ENCODE data around the gene ZCRB1. TPM values are rescaled to one million over a fixed set of nuclear protein-coding genes. Genes with fewer than 3 reads are reported as not detected.

The ZCRB1 gene
- total and polyA plus RNA-seq, 2 experiments from 2014 or later = 18.1 to 256 TPM

- H4K20me1 ChIP-seq (replicated peaks; ENCODE audit: insufficient read depth) = peaks cover 6% of the 10 kb centered on the region; the same call in 1 of the 2 replicates
- no peak overlapping the region for H3K4me3 ChIP-seq
- no peak overlapping the region for H2AFZ ChIP-seq
- Mint-ChIP-seq H3K4me3 (no peak overlapping the region), H3K27ac (no peak overlapping the region), H3K36me3 (ENCODE audit: low read depth) (peaks cover 3% of the 10 kb centered on the region; the same call in 2 of the 3 replicates), H3K4me1 (0 out of 3 replicates have a peak, but pooled peaks cover 2% of the 10 kb centered on the region), H3K9me3 (no peaks in the 10 kb centered on the region), H3K27me3 (ENCODE audit: insufficient read depth, low read depth, poor library complexity) (peaks cover 4% of the 10 kb centered on the region)
- H3K4me2 ChIP-seq = no peak overlapping the region
- no peaks in the 10 kb centered on the region for H3K27me3 ChIP-seq (ENCODE audit: insufficient read depth)
- no peak overlapping the region for H3K27ac ChIP-seq (ENCODE audit: low read depth)
- DNase-seq (ENCODE audit: low spot score) = no peak
- no peaks in the 10 kb centered on the region; the same call in 1 of the 2 replicates for H3F3A ChIP-seq (replicated peaks; ENCODE audit: low read depth)
- ATAC-seq = no peak
- H3K79me2 ChIP-seq (replicated peaks; ENCODE audit: insufficient read depth) = peaks cover 8% of the 10 kb centered on the region
- TF ChIP-seq POLR2AphosphoS5 (IDR thresholded peaks at IDR 0.05; ENCODE audit: low read depth) (no peak), ZNF114 (CRISPR knock-in tag; IDR thresholded peaks at IDR 0.05) (no peak)
- H3K4me1 ChIP-seq (ENCODE audit: insufficient read depth) = 0 out of 2 replicates have a peak, but pooled peaks cover 4% of the 10 kb centered on the region
- no peaks in the 10 kb centered on the region for H3K36me3 ChIP-seq (ENCODE audit: insufficient read depth)
- no peaks in the 10 kb centered on the region for H3K9me2 ChIP-seq (ENCODE audit: insufficient read depth)
These were observed 5.1 kb downstream of the ZCRB1 start for GRCh38 chr12:42320796-42321195.

DNA sequence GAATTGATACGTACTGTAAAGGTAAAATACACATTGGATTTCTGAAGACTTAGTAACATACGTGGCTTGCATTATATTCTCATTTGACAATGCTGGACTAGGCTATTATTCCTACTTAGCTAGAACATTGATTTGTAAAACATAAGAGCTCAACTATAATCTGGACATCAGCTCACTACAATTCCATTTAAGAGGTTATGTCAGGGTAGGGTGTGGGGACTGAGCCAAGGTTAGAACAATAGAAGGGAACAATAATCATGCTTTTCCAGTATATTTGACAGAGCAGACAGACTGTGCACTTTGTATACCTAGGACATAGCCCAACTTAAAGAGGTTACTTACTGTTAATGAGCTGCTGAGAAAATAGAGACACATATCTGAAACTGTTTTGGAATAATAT, 10.8 kb downstream of the ZCRB1 start:
- no peaks in the 10 kb centered on the region for H3K4me1 Mint-ChIP-seq
- no peak for ATAC-seq
- no peaks in the 10 kb centered on the region for H3K27me3 Mint-ChIP-seq (ENCODE audit: insufficient read depth, low read depth, poor library complexity)

DNA sequence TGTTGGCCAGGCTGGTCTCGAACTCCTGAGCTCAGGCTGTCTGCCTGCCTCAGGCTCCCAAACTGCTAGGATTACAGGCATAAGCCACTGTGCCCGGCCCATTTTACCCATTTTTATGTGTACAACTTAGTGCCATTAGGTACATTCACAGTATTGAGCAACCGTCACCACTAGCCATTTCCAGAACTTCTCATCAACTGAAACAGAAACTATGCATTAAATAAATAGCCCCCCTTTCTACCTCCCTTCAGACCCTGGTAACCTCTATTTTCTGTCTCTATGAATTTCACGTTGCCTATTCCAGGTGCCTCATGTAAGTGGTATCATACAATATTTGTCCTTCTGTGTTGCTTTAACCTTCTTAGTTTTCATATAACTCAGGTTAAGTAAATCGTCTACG, 15.9 kb downstream of the ZCRB1 start:
- Histone ChIP-seq H3K36me3 (ENCODE audit: insufficient read depth) (no peaks in the 10 kb centered on the region; the same call in 1 of the 2 replicates), H3K4me1 (ENCODE audit: insufficient read depth) (no peaks in the 10 kb centered on the region), H3K27ac (ENCODE audit: low read depth) (no peak overlapping the region), H3K4me2 (no peak overlapping the region), H3F3A (replicated peaks; ENCODE audit: low read depth) (no peaks in the 10 kb centered on the region), H3K4me3 (no peak overlapping the region), H3K79me2 (replicated peaks; ENCODE audit: insufficient read depth) (no peaks in the 10 kb centered on the region), H4K20me1 (replicated peaks; ENCODE audit: insufficient read depth) (0 out of 2 replicates have a peak, but pooled peaks cover 3% of the 10 kb centered on the region), H3K9me2 (ENCODE audit: insufficient read depth) (no peaks in the 10 kb centered on the region), H3K27me3 (ENCODE audit: insufficient read depth) (no peaks in the 10 kb centered on the region), H2AFZ (no peak overlapping the region)
- Mint-ChIP-seq H3K27ac (no peak overlapping the region), H3K27me3 (ENCODE audit: insufficient read depth, low read depth, poor library complexity) (no peaks in the 10 kb centered on the region), H3K9me3 (no peaks in the 10 kb centered on the region; the same call in 2 of the 3 replicates), H3K4me3 (no peak overlapping the region), H3K4me1 (no peaks in the 10 kb centered on the region), H3K36me3 (ENCODE audit: low read depth) (peaks cover 5% of the 10 kb centered on the region; the same call in 1 of the 3 replicates)
- DNase-seq (ENCODE audit: low spot score) (no peak), ATAC-seq (no peak)
- TF ChIP-seq POLR2AphosphoS5 (IDR thresholded peaks at IDR 0.05; ENCODE audit: low read depth) (no peak), ETS1 (IDR thresholded peaks at IDR 0.05) (no peak)
- TF ChIP-seq, protein P1, sequence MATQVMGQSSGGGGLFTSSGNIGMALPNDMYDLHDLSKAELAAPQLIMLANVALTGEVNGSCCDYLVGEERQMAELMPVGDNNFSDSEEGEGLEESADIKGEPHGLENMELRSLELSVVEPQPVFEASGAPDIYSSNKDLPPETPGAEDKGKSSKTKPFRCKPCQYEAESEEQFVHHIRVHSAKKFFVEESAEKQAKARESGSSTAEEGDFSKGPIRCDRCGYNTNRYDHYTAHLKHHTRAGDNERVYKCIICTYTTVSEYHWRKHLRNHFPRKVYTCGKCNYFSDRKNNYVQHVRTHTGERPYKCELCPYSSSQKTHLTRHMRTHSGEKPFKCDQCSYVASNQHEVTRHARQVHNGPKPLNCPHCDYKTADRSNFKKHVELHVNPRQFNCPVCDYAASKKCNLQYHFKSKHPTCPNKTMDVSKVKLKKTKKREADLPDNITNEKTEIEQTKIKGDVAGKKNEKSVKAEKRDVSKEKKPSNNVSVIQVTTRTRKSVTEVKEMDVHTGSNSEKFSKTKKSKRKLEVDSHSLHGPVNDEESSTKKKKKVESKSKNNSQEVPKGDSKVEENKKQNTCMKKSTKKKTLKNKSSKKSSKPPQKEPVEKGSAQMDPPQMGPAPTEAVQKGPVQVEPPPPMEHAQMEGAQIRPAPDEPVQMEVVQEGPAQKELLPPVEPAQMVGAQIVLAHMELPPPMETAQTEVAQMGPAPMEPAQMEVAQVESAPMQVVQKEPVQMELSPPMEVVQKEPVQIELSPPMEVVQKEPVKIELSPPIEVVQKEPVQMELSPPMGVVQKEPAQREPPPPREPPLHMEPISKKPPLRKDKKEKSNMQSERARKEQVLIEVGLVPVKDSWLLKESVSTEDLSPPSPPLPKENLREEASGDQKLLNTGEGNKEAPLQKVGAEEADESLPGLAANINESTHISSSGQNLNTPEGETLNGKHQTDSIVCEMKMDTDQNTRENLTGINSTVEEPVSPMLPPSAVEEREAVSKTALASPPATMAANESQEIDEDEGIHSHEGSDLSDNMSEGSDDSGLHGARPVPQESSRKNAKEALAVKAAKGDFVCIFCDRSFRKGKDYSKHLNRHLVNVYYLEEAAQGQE (IDR thresholded peaks at IDR 0.05; ENCODE audit: unreplicated experiment) = no peak

More for the DNA sequence above, 10.8 kb downstream of the ZCRB1 start:
- Histone ChIP-seq H3K27ac (ENCODE audit: low read depth) (no peak overlapping the region), H4K20me1 (replicated peaks; ENCODE audit: insufficient read depth) (peaks cover 6% of the 10 kb centered on the region; the same call in 1 of the 2 replicates), H2AFZ (no peak overlapping the region), H3K27me3 (ENCODE audit: insufficient read depth) (no peaks in the 10 kb centered on the region), H3K4me3 (no peak overlapping the region), H3K4me1 (ENCODE audit: insufficient read depth) (no peaks in the 10 kb centered on the region), H3K9me2 (ENCODE audit: insufficient read depth) (no peaks in the 10 kb centered on the region), H3K36me3 (ENCODE audit: insufficient read depth) (no peaks in the 10 kb centered on the region; the same call in 1 of the 2 replicates), H3K79me2 (replicated peaks; ENCODE audit: insufficient read depth) (no peaks in the 10 kb centered on the region), H3K4me2 (no peak overlapping the region), H3F3A (replicated peaks; ENCODE audit: low read depth) (no peaks in the 10 kb centered on the region)
- no peak overlapping the region for H3K4me3 Mint-ChIP-seq
- H3K27ac Mint-ChIP-seq = no peak overlapping the region
- H3K9me3 Mint-ChIP-seq = no peaks in the 10 kb centered on the region; the same call in 2 of the 3 replicates
- no peak for TF ChIP-seq ZNF331 (CRISPR knock-in tag; IDR thresholded peaks at IDR 0.05; ENCODE audit: low read depth)
- H3K36me3 Mint-ChIP-seq (ENCODE audit: low read depth) = peaks cover 5% of the 10 kb centered on the region; the same call in 2 of the 3 replicates
- no peak for DNase-seq (ENCODE audit: low spot score)
